Amniotic epithelial cell (primary cell): ENCODE results near the gene DYNC2H1.
A peak's percentile ranks its signal among the peaks of the same experiment; 100 is the strongest.

Source experiments
- DNase-seq: peaks from one replicate; pipeline ENCODE4 v3.0.0-alpha.2; 2010; ENCODE audit warnings: low read depth

Gene DYNC2H1

DNA sequence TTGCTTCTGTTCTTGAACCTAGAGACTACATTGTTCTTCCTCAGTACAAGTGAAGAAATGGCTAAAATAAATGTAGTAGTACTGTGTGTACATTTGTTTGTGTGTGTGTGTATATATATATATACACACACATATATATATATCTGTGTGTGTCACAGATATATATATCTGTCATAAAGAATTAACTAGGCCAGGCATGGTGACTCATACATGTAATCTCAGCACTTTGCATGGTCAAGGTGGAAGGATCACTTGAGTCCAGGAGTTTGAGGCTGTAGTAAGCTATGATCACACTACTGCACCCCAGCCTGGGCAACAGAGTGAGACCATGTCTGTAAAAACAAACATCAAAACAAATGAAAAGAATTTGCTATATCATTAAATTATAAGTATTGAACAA is 164.8 kb downstream of the DYNC2H1 start:
- DNase-seq = no peak

DNA sequence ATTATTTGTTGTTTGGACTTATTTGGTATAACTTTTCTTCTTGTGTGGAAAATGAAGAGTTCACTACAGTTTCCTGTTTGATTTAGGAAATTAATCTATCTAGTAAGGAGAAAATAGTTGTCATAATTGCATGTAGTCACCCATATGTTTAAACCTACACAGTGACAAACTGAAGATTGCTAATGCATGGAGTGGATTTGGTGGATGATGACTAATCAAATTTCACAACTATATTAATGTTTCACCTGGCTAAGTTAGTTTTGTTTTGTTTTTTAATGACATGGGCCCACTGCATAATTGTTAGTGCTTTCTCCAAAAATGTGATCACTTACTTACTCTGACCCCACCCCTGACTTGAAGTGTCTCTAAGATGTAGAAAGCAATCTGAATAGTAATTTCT is 170.6 kb downstream of the DYNC2H1 start:
- DNase-seq = no peak

DNA sequence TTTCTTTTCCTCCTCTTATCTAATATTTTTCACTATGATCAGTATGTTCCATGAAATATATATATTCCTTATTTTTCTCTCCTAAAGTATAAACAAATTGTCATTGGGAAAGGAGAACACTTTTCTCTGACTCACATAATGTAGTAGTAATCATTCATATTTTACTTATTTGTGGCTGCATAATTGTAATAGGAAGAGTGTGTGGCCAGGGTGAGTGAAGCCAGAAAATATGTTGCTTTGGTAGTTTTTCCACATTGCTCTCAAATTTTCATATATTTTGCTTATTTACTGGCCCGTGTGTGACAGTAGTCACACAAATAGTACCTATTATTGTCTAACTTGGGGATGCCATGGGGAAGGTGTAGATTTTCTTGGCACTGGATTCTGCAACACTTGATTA is 172.1 kb downstream of the DYNC2H1 start:
- DNase-seq = peak; percentile 31

DNA sequence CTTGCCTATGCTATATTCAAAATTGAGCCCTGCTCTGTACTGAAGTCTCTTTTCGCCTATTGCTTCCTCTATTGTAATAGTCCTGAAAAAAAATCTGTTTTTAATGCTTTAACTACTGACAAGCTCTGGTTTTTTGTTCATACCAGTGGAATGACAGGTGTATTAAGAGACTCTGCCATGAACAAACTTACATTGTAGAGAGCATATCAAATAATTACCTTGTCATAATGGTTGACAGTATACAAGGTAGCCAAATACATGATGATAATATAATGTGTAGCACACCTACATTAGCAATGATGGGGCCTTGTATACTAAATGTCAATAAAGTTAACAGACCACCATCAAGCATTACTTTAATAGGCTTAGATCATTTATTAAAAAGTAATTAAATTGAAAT is 175.0 kb downstream of the DYNC2H1 start:
- no peak for DNase-seq

DNA sequence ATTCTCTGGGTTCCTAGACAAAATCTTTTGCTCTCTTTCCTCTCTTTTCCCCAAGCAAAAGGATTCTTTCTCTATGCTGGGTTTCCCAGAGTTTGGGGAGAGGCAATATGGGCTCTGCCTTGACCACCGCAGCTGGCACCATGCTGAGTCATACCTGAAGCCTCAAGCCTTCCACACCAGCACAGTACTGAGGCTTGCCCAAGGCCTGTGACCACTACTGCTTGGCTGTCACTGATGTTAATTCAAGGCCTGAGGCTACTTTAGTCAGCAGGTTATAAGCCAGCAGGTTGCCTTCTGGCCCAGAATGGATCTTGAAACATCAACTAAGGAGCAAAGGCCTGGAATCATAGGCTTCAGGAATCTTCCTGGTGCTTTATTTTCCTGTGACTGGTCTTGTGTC is 185.3 kb downstream of the DYNC2H1 start:
- no peak for DNase-seq

DNA sequence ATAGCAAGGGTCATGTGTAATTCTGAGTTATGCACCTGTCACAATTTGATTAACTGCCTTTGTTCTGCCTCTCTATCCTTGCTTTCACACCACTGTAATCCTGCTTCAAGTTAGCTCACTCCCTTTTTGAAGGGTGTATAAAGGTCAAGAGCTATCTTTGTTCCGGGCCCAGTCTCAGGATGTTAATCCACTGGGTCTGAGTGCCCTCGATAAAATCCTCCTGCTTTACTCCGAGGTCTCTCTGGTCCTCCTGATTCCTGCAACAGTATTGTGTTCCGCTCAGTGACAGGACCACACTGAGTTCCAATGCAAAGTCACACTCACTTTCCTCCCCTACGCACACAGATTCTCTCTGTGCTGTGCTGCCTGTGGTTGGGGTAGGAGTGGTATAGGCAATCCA is 186.5 kb downstream of the DYNC2H1 start:
- DNase-seq = peak; percentile 37

DNA sequence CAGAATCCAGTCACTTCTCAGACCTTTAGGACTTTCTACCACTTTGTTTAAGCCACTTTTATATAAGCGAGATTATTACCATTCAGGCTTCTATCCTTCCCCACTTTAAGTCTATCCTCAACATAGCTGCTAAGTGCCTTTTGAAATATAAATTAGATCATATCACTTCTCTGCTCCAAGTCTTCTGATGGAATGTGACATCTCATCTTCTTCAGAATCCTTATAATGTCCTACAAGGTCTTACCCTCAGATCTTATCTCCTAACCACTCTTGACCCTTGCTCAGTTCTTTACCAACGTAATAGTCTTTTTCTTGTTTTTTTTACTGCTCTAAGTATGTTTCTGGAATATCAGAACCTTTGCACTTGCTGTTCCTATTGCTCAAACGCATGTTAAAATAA is 188.7 kb downstream of the DYNC2H1 start:
- peak; percentile 14 for DNase-seq

DNA sequence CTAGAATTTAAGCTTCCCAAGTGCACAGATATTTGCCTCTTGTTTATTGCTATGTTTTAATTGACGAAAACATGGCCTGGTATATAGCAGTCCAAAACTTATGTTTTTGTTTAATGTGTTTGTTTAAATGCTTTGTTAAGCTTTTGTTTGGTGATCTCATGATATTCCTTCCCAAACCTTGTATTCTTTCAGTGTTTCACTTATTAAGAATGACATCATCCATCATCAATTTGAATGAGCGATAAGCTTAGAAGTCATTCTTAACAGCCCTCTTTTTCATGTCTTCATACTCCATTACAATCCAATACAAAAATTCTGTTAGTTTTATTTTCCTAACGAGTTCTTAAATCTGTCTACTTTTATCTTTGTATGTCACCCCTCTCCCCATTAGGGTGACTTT is 206.0 kb downstream of the DYNC2H1 start:
- no peak for DNase-seq

DNA sequence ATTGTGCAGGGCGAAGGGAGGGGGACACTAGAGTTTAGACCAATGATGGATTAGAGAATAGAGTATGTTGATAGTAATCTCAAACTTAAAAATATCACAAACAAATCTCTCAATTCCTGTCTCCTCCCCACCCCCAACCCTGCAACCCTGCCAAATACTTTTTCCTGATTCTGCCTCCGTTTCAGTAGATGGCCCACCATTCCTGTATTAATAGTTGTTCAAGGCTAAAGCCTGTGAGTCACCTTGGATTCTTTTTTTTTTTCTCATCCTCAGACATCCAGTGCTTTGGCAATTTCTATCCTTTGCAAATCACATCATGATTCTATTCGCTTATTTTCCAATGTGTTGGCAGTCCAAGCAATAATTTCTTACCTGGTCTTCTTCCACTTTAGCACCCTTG is 207.9 kb downstream of the DYNC2H1 start:
- DNase-seq = peak; percentile 46

DNA sequence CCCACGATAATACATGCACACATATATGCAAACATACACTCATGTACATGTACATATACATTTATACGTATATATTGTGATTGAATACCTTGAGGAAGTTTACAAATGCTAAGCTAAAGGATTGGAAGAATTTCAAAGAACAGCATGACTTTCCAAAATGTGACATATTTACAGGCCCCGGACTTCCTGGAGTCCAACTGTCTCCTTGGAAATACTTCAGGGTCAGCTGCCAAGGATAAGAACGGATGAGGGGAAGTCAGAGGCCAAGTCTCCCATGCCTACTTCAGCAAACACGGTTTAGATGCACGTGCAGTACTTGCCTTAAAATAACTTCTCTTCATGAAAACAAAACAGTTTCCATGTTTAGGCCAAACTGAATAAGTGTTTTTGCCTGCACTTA is 213.6 kb downstream of the DYNC2H1 start:
- no peak for DNase-seq

DNA sequence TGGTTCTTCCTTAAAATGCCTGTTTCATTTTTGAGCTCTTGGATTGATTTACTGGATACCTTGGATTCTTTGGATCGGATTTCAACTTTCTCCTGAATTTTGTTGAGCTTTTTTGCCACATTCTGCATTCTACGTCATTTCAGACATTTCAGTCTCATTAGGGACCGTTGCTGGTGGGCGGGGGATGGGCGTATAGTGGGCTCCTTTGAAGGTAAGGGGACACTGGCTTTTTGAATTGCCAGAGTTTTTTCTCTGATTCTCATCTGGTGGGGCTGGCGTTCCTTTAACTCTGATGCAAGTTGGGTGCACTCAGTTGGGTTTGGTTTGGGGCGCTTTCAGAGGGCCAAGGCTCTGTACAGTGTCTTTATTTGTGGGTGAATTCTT is 216.5 kb downstream of the DYNC2H1 start:
- DNase-seq = no peak

DNA sequence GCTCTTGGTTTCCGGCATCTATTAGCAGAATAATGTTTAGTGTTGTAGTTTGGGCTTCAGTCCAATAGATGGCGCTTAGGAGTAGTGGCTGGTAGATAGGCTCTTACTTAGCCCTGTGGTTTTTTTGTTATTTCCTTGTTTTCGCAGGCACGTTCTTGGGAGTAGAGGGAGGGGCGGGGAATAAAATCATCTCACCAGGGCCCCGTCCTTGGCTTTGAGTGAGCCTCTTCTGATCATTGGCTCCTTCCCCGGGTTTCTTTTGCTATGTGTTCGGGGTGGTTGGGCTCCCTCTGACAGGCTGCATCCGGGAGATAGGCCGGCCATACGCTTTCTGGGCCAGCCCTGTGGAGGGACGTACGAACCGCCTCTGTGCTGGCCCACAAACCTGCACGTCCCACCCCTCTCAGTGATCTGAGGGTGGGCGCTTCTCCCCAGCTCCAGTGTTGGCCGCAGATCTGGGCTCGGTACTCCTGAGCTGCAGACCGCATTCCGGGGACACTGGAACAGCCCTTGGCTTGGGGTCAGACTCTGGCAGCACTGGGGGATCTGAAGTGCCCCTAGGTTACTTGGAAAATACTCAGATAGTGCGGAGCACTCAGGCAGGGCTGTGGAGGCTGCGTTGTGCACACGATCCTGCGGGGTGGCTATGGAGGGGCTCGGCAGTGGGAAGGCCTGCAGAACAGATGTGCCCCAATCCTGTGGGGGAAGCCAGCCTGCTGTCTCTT is 217.0 kb downstream of the DYNC2H1 start:
- DNase-seq = peak; percentile 84

DNA sequence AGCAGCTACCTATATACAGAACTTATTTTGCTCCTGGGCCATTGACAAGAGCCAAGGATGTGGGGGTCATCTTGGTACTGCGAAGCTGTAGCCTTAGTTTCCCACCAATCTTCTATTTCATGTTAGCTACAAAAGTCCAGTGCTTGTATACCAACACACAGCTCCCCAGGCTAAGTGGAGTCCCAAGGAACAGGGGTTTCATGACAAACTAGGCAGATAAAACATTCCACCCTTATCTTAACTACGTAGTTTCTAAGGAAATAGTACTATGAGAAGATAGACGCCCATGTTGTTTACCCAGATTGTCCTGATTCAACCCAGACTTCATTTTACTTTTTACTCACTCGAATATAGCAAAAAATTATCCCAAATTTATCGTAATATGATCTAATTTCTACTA is 218.5 kb downstream of the DYNC2H1 start:
- DNase-seq = peak; percentile 81

DNA sequence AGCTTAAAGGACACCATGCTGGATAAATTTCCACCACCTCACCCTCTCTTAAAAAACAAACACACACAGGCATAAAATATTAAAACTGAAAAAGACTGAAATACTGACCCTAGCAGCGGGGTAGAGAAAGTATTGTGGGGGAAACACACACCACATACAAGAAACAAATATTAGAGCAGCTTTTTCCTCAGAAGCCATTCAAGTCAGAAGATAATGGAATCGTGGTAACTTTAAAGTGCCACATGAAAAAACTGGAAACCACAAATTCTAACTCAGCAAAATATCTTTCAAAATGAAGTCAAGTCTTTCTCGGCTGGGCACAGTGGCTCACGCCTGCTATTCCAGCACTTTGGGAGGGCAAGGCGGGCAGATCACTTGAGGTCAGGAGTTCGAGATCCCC is 223.2 kb downstream of the DYNC2H1 start:
- no peak for DNase-seq

DNA sequence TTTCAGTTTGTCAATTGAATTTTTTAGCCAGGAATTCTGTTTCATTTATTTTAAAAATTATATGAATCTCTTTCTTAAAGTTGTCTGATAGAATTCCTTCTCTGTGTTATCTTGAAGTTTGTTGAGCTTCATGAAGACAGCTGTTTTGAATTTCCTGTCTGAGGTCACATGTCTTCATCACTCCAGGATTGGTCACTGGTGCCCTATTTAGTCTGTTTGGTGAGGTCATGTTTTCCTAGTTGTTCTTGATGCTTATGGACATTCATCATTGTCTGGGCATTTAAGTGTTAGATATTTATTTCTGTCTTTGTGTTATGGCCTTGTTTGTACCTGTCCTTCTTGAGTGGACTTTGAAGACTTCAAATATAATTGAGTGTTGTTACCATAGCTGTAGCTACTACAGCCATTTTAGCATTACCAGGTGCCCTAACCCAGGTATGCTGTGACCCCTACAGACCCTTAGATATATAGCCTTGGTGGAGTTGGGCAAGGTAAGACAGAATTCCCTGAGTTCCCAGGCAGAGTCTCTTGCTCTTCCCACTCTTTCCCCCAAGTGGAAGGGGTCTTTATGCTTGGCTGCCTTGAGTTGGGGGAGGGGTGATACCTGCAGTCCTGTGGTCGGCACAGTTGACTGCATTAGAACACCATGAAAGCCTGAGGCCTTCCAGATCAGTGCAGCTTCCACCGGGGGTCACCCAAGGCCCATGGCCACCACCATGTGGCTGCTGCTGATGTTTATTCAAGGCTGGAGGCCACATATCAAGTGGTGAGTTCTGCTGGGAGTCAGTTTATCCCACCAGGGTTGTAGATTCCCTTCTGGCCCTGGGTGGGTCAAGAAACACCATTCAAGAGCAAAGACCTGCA is 229.6 kb downstream of the DYNC2H1 start:
- DNase-seq = peak; percentile 42

DNA sequence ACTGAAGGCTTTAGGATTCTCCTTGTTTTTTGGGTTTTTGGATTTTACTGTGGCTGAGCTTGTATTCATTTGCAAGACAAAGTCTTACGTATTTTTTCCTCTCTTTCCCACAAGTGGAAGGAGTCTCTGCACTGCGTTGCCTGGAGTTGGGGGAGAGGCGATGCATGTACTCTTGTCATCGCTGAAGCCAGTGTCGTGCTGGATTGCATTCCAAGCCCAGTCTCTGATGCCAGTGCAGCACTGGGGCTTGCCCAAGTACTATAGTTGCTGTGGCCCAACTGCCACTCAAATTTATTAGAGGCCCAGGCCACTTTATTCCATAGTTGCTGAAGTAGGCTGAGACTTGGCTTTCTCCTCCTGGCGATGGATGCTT is 230.2 kb downstream of the DYNC2H1 start:
- DNase-seq = no peak

DNA sequence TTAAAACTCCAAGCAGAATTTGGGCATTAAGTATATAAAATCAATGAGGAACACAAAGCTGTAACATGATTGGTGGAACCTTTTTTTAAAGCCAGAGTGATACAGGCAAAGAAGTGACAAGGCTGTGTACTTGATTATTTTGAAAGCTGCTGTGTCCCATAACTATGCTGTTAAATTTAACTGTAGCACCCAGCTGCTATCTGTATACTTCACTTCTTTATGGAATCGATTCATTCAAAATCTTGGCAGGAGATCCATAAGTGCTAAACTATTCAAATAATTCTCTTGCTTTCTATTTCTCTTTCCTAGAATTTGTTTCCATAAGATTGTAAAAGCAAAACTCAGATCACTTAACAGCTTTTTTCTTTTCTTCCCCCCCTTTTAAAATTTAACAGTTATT is 231.7 kb downstream of the DYNC2H1 start:
- DNase-seq = no peak

DNA sequence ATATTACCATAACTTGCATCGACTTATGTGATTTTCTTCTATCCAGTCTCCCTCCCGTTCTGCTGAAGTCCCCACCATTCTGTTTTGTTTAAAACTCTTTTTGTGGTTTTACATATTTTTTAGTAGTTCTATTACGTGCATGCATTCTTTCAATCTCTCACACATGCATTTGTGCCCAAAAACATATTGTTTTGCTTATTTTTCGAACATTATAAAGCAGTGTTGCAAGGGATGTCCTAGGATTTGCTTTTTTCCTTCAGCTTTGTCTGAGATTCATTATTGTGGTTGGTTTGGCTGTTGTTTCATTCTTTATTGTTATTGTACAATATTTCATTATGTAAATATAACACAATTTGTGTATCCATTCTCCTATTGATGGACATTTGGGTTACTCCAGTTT is 235.7 kb downstream of the DYNC2H1 start:
- DNase-seq = no peak

DNA sequence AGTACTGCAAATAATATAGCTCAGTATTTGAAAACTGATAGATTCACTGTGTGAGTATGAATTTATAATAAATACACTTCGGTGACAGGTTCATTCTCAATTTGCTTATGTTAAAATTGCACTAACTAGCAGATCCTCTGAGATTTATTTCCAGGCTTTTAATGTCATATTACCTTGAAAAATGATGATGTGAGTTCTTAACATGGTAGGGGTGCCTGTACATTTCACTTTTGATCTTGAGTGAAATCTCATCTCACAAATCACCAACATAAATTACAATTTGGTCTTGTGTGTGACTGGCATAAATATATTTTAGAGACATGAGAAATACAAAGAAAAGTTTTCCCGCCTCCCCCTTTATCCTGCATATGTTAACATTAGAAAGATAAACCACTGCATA is 240.4 kb downstream of the DYNC2H1 start:
- no peak for DNase-seq

DNA sequence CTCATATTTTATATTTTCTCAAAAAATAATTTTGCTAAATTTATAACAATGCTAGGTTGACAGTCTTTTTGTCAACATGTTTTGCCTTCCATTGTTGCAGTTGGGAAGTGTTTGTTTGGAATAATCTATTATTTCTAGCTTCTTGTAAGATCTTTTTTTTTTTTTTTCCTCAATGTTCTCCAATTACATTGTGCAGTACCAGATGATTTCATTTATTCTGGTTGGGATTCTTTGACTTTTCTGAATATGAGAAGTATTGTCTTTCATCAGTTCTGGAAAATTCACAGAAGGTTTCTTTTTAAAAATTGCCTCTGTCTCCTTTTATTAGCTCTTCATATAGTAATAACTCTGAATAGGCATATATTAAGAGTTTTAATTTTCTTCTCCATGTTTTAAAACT is 245.4 kb downstream of the DYNC2H1 start:
- DNase-seq = no peak

DNA sequence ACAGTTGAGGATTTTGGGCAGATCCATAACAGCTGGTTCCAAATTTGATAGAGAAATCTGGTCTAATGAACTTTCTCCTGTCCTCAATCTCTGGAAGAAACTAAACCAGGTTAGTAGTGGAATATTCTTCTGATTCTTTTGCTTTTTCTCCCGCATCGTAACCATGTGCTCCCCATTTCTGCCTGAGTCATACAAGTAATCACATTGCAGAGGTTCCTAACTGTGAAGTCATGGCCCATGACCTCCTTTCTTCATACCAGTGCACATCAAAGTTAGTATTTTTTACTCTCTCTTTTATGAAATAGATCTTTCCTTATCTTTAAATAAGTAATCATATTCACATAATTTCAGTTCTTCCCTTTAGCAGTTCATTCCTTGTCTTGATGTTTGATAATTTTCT is 249.0 kb downstream of the DYNC2H1 start:
- peak; percentile 79 for DNase-seq

DNA sequence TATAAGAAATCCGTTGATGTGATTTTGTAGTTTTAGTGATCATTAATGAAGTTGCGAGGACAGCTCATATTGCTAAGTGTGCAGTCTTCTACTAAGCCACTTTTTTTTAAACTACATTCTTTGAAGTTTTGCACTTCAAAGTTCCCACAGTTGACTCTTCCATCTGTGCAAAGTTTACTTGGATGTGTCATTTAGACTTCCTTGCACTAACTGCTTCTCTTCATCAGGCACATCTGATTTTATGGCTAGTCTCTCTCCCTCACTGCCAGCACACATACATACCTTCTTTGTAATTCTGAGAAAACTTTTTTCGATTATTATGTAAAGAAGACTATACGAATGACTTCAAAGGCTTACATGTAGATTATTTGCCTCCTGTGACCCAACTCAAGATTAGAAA is 250.0 kb downstream of the DYNC2H1 start:
- no peak for DNase-seq

DNA sequence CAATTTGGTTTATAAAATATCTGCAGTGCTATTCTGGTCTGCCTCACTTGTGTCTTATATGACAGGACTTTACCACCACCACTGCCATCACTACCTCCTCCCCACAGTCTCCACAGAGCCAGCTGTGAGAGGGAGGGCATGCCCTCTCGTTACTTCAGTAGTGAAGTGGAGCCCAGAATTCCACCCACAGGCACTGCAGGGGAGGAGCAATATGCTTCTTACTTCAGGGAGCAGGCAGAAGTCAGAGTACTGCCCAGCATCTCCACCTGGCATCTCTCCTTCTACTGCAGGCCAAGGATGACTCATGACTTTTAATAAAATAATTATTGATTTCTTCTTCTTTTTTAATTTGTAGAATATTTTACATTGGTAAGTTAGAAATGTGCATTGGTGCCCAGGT is 255.5 kb downstream of the DYNC2H1 start:
- no peak for DNase-seq

DNA sequence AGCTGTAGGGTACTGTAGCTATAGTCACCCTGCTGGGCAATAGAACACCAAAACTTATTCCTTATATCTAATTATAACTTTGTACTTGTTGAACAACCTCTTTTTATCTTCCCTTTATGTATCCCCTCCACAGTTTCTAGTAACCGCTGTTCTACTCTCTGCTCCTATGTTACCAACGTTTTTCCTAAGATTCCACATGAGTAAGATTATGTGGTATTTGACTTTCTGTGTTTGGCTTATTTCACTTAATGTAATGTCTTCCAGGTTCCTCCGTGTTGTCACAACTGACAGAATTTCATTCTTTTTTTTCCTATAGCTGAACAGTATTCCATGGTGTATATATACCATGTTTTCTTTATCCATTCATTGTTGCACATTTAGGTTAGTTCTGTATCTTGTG is 258.4 kb downstream of the DYNC2H1 start:
- no peak for DNase-seq
